Urothelium cell line (cell line): ENCODE data around the gene VSNL1.

Experiments
- DNase-seq: peaks from one replicate; pipeline ENCODE4 v3.0.0; 2011; ENCODE audit warnings: low spot score, mixed read lengths
- FAIRE-seq: peaks from 2 replicates; lab custom pipeline; 2011; peaks lifted over from hg19 to GRCh38; lab: Jason Lieb, UNC

VSNL1 gene

DNA sequence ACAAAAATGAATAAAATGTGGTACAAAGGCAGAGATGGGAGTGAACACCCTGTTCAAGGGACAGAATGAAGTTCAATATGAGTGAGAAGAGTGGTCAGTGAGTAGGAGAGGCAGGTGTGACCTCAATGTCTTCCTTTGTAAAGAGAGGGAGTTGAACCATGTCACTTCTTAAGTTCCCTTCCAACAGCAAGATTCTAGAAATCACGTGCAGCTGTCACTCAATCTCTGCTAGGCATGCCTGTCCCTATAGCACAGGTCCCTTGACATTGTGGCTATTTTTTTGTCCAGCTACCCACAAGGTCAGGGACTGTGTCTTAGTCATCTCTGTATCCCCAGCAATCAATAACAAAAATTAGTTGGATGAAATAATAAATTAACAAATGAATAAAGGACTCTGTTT is 66.9 kb downstream of the VSNL1 start:
- no peak for FAIRE-seq
- no peak for DNase-seq

DNA sequence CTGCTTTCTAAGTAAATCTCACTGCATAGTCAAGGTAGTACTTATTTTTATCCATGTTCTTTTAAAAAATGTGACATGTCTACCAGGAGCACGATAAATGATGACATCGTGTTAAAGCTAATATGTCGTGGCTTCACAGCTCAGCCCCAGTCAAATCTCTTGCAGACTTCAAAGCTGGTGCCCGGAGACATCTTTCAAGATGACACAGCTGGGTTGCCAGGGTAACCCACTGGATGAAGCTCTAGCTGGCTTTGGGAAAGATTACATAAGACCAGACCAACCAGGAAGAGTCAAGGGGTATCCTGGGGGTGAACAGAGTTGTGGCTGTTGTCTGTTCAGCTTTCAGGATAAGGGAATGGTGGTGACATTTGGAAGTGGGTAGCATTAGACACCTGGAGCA is 67.8 kb downstream of the VSNL1 start:
- no peak for FAIRE-seq

DNA sequence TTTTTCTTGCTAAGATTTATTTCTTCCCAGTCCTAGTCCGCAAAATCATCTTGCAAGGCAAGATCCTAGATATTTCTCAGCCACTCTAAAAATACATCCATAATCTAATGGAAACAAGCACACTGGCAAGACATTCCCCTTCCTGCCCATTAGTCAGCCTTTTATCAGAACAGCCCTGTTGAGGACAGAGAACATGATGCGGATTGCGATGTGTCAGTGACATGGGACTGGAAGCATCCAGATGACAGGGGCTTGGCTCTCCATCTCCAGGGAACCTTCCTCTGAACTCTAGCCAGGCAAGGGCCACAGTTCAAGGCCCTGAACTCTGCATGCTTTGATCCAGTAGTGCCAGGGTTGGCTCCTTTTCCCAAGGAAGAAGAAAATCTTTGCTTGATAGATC is 70.0 kb downstream of the VSNL1 start:
- no peak for DNase-seq
- no peak for FAIRE-seq

More for the DNA sequence above, 67.8 kb downstream of the VSNL1 start:
- no peak for DNase-seq

DNA sequence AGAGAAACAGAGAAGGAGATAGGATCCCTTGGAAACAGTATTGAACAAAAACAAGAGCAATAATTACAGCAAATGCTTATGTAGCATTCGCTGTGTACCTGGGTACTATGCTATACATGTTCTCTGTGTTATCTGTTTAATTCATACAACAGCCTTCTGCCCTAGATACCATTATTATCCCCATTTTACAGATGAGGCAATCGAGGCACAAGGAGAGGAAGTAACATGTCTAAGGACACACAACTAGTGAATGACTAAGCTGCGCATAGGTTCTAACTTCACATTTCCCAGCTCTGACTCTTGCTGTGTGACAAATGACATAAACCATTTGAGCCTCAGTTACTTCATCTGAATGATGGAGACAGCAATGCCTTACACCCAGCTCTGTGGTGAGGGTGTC is 70.5 kb downstream of the VSNL1 start:
- FAIRE-seq (peak; percentile 5), DNase-seq (no peak)

DNA sequence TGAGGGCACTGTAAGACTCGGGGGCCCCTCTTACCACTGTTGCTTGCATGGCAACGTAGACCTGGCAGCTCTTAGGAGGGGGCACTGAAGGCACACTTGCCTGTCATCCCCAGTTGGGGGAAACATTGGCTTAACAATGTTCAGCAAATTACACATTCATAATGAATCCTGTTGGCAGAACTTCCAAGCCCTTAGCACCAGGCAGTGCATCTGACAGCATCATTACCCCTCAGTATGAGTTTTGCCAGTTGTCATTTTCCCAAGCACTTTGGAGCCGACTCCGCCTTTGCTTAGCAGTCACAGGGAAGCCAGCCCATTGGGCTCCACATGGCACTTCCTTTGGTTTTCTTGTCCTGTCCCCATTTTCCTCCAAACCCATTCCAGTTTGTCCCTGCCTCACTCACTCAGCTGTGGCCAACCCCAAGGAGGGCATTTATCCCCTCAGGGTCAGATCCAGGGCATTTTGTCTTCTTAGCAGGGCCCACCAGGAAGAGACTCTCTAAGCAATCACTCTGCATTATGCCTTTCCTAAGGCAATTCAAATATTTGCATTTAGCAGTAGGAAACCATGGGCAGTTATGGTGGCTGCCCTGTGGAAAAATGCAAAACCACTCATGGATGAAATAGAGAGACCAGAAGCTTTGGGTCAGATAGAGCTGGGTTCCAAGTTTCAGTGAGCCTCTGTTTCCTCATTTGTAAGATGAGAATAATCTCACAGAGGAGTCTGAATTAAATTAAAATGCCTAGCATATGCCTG is 73.9 kb downstream of the VSNL1 start:
- FAIRE-seq = no peak
- DNase-seq = no peak

DNA sequence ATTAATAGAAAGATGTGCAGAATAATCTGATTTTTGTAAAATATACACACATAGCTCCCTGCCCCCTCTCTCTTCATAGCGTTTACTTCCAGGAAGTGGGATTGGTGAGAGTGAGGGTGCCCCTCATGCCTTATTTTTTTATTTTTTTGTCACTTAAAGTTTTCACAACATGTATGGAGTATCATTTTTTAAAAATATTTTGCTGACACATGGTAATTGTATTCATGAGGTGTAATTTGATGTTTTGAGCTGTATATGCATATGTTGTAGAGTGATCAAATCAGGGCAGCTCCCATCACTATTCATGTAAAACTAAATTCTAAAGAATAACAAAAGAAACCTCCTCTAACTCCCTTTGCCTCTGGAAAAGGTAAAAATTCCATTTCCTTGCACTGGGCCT is 74.7 kb downstream of the VSNL1 start:
- DNase-seq = no peak
- no peak for FAIRE-seq

DNA sequence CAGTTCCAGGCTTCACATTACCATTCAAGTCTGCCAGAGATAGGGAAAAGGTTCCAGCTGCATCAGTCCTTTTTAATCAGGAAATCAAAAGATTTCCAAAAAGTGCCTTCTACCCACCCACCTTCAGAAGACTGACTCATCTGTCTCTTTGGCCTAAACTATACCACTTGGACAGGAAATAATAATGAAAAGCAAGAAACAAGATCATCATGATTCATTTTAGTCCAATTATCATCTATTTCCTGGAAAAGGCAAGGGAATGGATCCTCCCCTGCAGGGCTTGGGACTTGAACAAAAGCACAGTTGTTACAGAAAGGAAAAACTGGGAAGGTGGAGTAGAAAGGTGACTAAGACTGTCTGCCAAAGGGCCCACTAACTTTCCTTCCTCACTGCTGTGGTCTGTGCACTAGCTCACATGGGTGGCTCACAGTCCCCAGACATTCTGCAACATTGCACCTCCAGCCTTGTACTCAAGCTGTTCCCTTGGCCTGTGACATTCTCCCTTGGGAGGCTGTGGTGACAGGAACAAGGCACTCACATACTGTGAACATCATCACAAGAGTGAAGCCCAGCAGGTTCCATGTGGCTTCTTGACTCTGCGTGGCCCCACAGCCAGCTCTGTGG is 75.3 kb downstream of the VSNL1 start:
- FAIRE-seq (peak; percentile 65), DNase-seq (peak; percentile 65)

DNA sequence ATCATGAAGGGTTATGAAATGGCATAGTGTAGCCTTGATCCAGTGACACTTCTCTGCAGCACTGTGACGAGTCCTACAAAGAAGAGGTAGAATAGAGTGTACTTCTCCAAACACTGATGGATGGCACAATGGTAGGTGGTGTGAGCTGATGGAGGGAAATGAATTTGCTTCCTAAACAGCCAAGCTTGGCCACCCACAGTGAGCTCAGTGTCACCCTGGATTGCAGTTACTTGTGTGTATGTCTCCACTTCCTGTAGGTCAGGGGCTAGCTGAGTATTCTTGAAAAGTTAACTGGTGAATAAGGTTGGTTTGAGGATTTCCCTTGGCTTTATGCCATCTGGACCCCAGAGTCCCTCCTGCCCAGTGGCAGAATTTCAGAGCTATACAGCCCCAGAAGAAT is 75.9 kb downstream of the VSNL1 start:
- FAIRE-seq (no peak), DNase-seq (no peak)

DNA sequence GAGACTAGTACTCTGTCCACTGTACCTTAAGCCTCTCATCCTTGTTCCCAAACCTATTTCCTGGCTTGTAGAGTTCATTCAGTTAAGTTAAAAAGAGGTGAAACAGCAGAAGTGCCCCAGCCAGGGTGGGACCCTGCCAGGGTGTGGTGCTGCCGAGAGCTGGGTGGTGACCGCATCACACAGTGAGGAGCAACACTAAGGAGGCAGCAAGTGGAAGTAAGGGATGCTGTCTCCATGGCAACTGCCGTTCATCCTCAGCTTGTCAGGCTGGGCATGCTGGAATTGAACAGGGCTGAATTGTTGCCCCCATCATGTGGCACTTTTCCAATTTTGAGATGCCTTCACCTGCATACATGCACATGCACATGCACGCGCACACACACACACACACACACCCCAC is 77.0 kb downstream of the VSNL1 start:
- DNase-seq (no peak), FAIRE-seq (peak; percentile 42)

DNA sequence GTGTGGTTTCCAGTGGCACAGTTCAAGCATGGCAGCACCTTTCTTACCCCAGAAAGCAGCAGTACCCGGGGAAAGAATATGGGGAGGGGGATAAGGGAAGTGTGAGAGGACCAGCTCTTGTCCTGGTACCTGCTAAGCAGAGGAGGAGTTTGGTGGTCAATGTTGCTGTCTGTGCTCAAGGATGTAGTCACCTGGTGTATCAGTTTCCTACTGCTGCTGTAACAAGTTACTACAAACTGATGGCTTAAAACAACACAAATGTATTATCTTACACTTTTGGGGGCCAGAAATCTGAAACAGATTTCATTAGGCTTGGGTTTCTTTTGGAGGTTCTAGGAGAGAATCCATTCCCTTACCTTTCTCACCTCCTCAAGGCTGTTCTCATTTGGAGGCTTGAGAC is 77.5 kb downstream of the VSNL1 start:
- DNase-seq (no peak), FAIRE-seq (no peak)

DNA sequence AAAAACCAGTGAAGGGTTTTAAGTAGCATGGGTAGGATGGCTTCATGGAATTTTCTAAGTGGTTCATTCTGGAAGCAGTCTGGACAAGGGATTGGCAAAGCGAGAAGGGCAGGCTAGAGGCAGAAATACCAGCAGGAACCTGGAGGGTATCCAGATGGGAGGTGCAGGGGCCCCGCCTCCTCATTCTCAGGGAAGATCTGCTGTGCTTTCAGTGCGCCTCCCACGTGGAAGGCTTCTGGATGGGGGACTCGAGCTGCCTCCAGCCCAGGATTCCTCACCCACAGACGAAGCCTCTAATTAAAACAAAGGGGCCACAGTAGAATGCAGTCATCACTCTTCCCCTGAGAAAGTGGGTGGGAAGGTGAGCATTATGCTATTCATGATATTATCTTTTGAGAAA is 79.8 kb downstream of the VSNL1 start:
- no peak for FAIRE-seq
- peak; percentile 70 for DNase-seq

DNA sequence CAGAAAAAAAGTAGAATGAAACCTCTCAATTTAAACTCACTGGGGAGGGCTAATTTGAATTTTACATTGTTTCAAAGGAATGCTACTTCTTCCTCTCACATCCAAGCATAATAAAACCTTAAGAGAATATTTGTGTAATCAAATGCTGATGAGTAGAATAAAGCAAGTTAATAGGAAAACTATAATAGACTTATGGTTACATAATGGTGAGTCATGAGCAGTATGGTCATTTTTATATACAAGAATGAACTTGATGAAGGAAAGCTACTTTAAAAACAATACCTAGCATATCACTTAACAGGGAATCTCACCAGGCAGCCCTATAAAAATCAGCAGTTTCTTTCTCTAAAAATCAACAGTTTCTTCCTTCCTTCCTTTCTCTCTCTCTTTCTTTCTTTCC is 80.3 kb downstream of the VSNL1 start:
- FAIRE-seq (no peak), DNase-seq (no peak)

DNA sequence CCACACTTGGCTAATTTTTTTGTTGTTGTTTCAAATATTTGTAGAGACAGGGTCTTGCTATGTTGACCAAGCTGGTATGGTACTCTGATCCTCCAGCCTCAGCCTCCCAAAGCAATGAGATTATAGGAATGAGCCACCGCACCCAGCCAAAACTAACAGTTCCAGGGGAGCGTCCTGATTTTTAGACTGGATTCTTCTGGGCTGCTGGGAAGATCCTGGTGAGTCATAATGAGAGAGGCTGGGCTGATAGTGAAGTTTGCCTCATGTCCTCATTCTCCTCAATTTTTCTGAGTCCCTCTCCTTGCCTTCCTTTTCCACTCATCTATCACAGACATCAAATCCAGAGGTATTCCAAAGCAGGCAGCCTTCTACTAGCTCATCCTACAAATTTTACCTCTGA is 81.3 kb downstream of the VSNL1 start:
- FAIRE-seq (no peak), DNase-seq (peak; percentile 65)

DNA sequence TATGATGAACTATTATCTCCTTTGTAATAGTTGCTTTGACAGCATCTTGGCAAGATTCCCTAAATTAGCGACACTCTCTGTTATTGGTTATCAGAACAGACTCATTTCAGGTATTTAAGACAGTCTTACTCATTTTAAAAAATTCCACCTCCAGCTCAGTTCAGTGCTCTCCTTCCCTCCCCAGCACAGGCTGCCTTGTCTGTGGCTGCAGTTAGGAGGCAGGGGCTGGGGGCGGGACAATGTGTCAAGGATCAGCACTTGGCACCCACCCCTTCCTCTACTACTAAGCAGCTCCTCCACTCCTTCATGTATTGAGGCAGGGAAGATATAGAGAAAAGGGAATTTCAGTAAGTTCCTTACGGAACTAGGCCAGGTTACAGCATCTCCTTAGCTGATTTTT is 85.0 kb downstream of the VSNL1 start:
- FAIRE-seq = no peak
- no peak for DNase-seq

DNA sequence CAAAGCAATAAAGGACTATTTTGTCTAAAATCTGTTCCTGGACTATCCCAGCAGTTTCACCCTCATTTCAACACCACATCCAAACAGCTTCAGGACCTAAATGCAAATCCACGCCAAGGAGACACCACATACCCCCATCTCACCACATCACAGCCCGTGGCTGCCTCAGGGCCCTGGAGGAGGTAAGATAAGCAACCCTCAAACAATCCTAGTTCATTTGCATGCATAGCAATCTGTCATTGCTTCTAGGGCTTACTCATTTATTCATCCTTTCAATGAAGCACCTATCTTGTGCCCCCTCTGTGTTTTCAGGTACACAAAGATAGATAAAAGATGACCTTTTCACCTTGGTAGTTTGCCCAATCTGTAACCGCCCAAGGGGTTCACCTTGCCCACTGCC is 86.5 kb downstream of the VSNL1 start:
- FAIRE-seq (no peak), DNase-seq (no peak)

DNA sequence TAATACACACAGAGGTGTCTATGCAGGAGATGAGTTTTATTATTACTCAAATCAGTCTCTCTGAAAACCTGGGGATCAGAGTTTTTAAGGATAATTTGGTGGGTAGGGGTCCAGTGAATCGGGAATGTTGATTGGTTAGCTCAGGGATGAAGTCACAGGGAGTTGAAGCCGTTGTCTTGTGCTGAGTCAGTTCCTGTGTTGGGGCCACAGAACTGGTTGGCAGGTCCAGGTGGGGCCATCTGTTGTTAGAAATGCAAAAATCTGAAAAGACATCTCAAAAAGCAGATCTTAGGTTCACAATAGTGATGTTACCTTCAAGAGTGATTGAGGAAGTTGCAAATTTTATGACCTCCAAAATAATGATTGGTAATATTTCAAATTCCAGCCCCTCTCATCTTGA is 86.9 kb downstream of the VSNL1 start:
- DNase-seq = no peak
- no peak for FAIRE-seq

DNA sequence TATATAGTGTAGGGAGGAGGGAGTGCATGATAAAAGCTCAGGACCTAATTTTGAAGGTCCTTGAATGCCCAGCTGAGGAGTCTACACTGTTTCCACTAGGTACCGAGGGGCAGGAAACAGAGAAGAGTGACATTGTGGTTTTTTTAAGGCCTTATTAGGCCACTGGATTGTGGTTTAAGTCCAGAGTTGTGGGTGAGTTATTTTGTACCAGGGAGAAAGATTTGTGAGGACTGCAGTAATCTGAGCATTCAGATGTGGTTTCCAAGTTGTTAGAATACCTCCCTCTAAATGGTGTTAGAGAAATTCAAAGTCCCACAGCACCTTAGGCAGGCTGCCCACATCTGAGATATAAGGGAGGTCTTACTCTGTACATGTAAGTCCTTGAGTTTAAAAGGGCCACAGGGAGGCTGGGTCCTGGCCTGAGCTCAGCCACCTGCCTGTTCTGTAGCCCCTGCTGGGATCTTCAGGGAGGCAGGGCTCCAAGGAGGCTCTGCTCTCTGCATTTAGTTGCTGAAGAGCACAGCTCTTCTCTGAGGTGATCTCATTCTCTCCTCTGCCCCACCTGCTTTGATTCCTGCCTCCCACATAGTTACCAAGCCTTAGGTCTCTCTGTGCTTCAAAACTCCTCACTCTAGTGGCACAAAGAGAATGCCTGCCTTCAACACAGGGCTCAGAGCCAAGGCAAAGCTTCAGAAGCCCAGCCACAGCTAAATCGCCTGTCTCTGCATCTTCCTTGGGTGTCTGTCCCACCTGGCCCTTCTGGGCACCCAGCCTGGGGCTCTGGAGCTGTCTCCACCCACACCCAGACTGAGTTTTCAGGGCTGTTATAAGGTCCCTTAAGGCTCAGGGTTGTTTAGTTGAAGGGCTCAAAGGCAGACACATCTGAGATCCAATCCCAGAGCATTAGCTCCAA is 88.1 kb downstream of the VSNL1 start:
- DNase-seq = peak; percentile 50

DNA sequence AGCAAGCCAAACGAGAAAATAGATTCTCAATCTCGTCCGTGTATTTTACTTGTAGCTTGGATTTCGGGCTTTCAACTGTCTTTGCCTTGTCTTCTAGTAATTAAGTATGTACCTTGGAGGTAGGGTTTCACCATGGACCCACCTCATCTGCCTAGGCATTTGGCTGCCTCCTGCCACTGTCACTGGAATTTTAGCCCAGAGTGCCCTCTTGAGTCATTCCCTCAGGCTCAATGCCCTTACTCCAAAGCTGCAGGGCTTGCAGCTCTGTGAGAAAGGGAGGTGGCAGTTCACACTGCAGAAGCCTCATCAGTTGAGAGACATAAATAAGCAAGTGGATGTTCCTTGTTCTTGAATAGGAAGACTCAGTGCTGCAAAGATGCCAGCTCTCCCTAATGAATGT is 89.6 kb downstream of the VSNL1 start:
- DNase-seq (no peak), FAIRE-seq (no peak)

More for the DNA sequence above, 88.1 kb downstream of the VSNL1 start:
- FAIRE-seq = no peak

DNA sequence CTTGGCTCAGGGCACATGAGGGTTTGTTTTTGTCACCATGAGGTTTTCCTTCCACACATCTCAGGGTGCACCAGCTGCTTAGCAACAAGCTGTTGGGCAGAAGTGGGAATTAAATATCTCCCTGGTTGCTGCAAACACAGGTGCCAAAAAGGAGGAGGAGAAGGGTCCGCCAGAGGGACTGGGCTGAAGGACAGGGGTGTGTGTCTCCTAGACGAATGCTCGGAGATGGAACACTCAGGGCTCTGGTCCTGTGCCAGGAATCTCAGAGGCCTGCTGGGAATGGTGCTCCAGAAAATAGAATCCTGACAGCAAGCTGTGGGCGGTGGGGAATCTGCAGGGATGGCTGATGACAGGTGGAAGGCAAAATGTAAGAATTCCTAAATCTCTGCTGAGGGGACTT is 94.5 kb downstream of the VSNL1 start:
- no peak for DNase-seq
- no peak for FAIRE-seq

DNA sequence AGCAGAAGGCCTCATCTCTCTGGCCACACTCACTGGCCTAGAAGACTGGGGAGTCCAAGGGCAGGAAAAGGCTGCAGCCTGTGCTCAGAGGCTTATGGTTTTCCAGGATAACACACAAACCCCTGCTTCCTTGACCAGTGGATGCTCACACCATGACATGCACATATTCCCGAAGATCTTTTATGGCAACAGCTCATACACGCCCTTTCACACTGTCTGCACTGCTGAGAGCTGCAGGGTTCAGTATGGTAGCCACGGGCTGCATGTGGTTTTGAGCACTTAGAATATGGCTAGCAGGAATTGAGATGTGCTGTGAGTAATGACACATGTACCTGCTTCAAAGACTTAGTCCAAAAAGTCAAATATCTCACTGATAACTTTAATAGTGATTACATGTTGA is 95.8 kb downstream of the VSNL1 start:
- DNase-seq (no peak), FAIRE-seq (no peak)

DNA sequence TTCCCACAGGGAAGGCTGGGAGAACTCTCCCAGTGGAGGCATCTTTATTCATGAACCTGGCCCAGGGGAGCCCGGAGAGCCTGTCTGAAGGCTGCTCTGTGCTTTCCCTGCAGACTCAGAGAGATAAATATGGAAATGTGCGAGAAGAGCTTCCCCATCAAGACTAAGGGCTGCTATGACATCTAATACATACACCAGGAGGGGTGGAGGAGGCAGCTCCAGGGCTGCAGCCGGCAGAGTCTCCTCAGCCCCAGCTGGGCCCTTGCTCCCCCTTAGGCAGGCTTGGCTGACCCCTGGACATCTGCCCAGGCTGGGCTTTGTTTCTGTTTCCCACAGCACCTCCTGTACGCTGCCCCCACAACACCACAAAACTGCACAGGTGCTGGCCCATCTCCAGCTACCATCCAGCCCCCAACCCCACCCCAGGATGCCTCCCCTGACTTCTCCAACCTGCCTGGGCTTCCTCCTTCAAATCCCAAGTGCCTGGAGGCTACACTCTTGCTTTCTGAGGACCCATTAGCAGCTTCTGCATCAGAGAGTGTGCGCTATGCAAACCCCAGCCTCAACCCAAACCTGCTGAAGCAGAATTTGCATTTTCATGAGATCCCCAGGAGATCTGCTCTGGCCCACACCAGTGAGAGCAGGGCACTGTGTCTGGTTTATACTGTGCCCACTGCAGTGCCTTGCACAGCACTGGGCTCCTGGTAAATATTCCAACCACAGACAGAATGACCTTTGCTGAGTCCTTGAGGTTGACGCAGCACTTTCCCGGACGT is 96.8 kb downstream of the VSNL1 start:
- no peak for FAIRE-seq
- no peak for DNase-seq
